ENCODE measurements around the gene ERCC6L2. TPM values are rescaled to one million over a fixed set of nuclear protein-coding genes. Genes with fewer than 3 reads are reported as not detected.

Gene ERCC6L2
- total and polyA plus RNA-seq, 2 experiments from 2014 or later: 33.5 to 80.6 TPM

- TF ChIP-seq, protein P1, sequence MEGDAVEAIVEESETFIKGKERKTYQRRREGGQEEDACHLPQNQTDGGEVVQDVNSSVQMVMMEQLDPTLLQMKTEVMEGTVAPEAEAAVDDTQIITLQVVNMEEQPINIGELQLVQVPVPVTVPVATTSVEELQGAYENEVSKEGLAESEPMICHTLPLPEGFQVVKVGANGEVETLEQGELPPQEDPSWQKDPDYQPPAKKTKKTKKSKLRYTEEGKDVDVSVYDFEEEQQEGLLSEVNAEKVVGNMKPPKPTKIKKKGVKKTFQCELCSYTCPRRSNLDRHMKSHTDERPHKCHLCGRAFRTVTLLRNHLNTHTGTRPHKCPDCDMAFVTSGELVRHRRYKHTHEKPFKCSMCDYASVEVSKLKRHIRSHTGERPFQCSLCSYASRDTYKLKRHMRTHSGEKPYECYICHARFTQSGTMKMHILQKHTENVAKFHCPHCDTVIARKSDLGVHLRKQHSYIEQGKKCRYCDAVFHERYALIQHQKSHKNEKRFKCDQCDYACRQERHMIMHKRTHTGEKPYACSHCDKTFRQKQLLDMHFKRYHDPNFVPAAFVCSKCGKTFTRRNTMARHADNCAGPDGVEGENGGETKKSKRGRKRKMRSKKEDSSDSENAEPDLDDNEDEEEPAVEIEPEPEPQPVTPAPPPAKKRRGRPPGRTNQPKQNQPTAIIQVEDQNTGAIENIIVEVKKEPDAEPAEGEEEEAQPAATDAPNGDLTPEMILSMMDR (conservative IDR thresholded peaks at IDR 0.05; ENCODE audit: low read depth in 2 of 2): no peak
- no peak for TF ChIP-seq POLR2AphosphoS5 (IDR thresholded peaks at IDR 0.05; ENCODE audit: low read depth)
These were observed 102.6 kb downstream of the ERCC6L2 start (continued) for GRCh38 chr9:95978106-95978505.

- no peaks in the 10 kb centered on the region for H3F3A ChIP-seq (replicated peaks; ENCODE audit: low read depth)
- DNase-seq (ENCODE audit: low spot score): no peak
- Mint-ChIP-seq H3K9me3 (no peaks in the 10 kb centered on the region), H3K27ac (peak overlapping the region; percentile 46), H3K4me3 (no peak overlapping the region), H3K27me3 (ENCODE audit: insufficient read depth, low read depth, poor library complexity) (no peaks in the 10 kb centered on the region), H3K36me3 (ENCODE audit: low read depth) (no peaks in the 10 kb centered on the region; the same call in none of the 3 replicates), H3K4me1 (peaks cover 8% of the 10 kb centered on the region)
- H3K9me2 ChIP-seq (ENCODE audit: insufficient read depth): no peaks in the 10 kb centered on the region
- H3K27ac ChIP-seq (ENCODE audit: low read depth): no peak overlapping the region
- no peak overlapping the region for H3K4me2 ChIP-seq
- ATAC-seq: no peak
- H3K79me2 ChIP-seq (replicated peaks; ENCODE audit: insufficient read depth): no peaks in the 10 kb centered on the region
- no peak overlapping the region for H2AFZ ChIP-seq
- no peaks in the 10 kb centered on the region for H4K20me1 ChIP-seq (replicated peaks; ENCODE audit: insufficient read depth)
- H3K27me3 ChIP-seq (ENCODE audit: insufficient read depth): no peaks in the 10 kb centered on the region
- no peak overlapping the region for H3K4me3 ChIP-seq
- H3K36me3 ChIP-seq (ENCODE audit: insufficient read depth): 0 out of 2 replicates have a peak, but pooled peaks cover 2% of the 10 kb centered on the region
- peaks cover 5% of the 10 kb centered on the region; the same call in 1 of the 2 replicates for H3K4me1 ChIP-seq (ENCODE audit: insufficient read depth)
- TF ChIP-seq EZH2 (IDR thresholded peaks at IDR 0.05; ENCODE audit: low read depth, unreplicated experiment) (no peak), ZNF114 (CRISPR knock-in tag; IDR thresholded peaks at IDR 0.05) (no peak), JUNB (IDR thresholded peaks at IDR 0.05; ENCODE audit: unreplicated experiment) (no peak), POLR2AphosphoS5 (IDR thresholded peaks at IDR 0.05; ENCODE audit: low read depth) (no peak), CREB1 (CRISPR knock-in tag; IDR thresholded peaks at IDR 0.05; ENCODE audit: low read depth) (no peak), STAT1 (IDR thresholded peaks at IDR 0.05; ENCODE audit: unreplicated experiment) (no peak), ZNF331 (CRISPR knock-in tag; IDR thresholded peaks at IDR 0.05; ENCODE audit: low read depth) (no peak), EZH2phosphoT487 (IDR thresholded peaks at IDR 0.05; ENCODE audit: unreplicated experiment) (no peak), ETS1 (IDR thresholded peaks at IDR 0.05) (no peak)
- TF ChIP-seq, protein P1 (conservative IDR thresholded peaks at IDR 0.05; ENCODE audit: low read depth in 2 of 2): no peak
- TF ChIP-seq, protein P2, sequence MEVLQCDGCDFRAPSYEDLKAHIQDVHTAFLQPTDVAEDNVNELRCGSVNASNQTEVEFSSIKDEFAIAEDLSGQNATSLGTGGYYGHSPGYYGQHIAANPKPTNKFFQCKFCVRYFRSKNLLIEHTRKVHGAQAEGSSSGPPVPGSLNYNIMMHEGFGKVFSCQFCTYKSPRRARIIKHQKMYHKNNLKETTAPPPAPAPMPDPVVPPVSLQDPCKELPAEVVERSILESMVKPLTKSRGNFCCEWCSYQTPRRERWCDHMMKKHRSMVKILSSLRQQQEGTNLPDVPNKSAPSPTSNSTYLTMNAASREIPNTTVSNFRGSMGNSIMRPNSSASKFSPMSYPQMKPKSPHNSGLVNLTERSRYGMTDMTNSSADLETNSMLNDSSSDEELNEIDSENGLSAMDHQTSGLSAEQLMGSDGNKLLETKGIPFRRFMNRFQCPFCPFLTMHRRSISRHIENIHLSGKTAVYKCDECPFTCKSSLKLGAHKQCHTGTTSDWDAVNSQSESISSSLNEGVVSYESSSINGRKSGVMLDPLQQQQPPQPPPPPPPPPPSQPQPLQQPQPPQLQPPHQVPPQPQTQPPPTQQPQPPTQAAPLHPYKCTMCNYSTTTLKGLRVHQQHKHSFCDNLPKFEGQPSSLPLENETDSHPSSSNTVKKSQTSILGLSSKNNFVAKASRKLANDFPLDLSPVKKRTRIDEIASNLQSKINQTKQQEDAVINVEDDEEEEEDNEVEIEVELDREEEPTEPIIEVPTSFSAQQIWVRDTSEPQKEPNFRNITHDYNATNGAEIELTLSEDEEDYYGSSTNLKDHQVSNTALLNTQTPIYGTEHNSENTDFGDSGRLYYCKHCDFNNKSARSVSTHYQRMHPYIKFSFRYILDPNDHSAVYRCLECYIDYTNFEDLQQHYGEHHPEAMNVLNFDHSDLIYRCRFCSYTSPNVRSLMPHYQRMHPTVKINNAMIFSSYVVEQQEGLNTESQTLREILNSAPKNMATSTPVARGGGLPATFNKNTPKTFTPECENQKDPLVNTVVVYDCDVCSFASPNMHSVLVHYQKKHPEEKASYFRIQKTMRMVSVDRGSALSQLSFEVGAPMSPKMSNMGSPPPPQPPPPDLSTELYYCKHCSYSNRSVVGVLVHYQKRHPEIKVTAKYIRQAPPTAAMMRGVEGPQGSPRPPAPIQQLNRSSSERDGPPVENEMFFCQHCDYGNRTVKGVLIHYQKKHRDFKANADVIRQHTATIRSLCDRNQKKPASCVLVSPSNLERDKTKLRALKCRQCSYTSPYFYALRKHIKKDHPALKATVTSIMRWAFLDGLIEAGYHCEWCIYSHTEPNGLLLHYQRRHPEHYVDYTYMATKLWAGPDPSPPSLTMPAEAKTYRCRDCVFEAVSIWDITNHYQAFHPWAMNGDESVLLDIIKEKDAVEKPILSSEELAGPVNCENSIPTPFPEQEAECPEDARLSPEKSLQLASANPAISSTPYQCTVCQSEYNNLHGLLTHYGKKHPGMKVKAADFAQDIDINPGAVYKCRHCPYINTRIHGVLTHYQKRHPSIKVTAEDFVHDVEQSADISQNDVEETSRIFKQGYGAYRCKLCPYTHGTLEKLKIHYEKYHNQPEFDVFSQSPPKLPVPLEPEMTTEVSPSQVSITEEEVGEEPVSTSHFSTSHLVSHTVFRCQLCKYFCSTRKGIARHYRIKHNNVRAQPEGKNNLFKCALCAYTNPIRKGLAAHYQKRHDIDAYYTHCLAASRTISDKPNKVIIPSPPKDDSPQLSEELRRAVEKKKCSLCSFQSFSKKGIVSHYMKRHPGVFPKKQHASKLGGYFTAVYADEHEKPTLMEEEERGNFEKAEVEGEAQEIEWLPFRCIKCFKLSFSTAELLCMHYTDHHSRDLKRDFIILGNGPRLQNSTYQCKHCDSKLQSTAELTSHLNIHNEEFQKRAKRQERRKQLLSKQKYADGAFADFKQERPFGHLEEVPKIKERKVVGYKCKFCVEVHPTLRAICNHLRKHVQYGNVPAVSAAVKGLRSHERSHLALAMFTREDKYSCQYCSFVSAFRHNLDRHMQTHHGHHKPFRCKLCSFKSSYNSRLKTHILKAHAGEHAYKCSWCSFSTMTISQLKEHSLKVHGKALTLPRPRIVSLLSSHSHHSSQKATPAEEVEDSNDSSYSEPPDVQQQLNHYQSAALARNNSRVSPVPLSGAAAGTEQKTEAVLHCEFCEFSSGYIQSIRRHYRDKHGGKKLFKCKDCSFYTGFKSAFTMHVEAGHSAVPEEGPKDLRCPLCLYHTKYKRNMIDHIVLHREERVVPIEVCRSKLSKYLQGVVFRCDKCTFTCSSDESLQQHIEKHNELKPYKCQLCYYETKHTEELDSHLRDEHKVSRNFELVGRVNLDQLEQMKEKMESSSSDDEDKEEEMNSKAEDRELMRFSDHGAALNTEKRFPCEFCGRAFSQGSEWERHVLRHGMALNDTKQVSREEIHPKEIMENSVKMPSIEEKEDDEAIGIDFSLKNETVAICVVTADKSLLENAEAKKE (CRISPR knock-in tag; IDR thresholded peaks at IDR 0.05): no peak
These were observed 104.0 kb downstream of the ERCC6L2 start for GRCh38 chr9:95979446-95979845.
